AG09319 (cell line): ENCODE measurements around the gene BSG.
A peak's percentile ranks its signal among the peaks of the same experiment; 100 is the strongest.
"Not testable (repeated sequence)": the region's sequence is repeated elsewhere in the genome, so short reads cannot be mapped to it uniquely, and the experiment has no call there.

Experiments used
- DNase-seq: peaks from one replicate; pipeline ENCODE4 v3.0.0-alpha.2; 2010; ENCODE audit warnings: low read depth; ENCODE audit errors: extremely low read depth
- TF ChIP-seq, protein P1 (sequence below): IDR thresholded peaks from 2 replicates; pipeline ENCODE4 v1.5.1; 2011; ENCODE audit warnings: low read depth, mild to moderate bottlenecking, inconsistent platforms, low read length, moderate library complexity

BSG gene

GRCh38 chr19:623175-623916, 51.0 kb downstream of the BSG start:
- TF ChIP-seq, protein P1, sequence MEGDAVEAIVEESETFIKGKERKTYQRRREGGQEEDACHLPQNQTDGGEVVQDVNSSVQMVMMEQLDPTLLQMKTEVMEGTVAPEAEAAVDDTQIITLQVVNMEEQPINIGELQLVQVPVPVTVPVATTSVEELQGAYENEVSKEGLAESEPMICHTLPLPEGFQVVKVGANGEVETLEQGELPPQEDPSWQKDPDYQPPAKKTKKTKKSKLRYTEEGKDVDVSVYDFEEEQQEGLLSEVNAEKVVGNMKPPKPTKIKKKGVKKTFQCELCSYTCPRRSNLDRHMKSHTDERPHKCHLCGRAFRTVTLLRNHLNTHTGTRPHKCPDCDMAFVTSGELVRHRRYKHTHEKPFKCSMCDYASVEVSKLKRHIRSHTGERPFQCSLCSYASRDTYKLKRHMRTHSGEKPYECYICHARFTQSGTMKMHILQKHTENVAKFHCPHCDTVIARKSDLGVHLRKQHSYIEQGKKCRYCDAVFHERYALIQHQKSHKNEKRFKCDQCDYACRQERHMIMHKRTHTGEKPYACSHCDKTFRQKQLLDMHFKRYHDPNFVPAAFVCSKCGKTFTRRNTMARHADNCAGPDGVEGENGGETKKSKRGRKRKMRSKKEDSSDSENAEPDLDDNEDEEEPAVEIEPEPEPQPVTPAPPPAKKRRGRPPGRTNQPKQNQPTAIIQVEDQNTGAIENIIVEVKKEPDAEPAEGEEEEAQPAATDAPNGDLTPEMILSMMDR, result no peak
- DNase-seq, result no peak

DNA sequence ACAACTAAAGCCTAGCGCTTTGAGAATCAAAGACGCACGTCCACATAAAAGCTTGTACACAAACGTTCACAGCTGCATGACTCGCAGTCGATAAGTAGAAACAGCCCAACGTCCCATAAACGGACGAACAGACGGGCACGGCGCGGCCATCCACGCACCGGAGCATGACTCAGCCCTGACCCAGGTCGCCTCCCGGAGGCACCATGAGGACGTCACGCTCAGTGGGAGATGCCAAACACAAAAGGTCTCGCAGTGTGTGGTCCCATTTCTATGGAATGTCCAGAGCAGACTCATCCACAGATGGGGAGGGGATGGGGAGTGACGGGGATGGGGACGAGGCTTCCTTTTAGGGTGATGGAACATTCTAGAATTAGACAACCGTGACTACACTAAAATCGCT, 51.6 kb downstream of the BSG start:
- TF ChIP-seq, protein P1, result no peak
- DNase-seq, result no peak

GRCh38 chr19:624433-625109, 52.2 kb downstream of the BSG start:
- DNase-seq, result no peak
- TF ChIP-seq, protein P1, result no peak

GRCh38 chr19:625257-625656, 52.9 kb downstream of the BSG start:
- DNase-seq, result no peak
- TF ChIP-seq, protein P1, result no peak

DNA sequence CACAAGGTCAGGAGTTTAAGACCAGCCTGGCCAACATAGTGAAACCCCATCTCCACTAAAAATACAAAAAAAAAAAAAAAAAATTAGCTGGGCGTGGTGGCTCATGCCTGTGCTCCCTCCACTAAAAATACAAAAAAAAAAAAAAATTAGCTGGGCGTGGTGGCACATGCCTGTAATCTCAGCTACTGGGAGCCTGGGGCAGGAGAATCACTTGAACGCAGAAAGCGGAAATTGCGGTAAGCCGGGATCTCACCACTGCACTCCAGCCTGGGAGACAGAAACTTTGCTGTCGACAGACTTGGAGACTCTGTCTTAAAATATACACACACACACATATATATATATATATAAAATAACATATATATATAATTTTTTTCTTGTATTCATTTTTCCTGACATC, 54.2 kb downstream of the BSG start:
- DNase-seq, result not testable (repeated sequence)

DNA sequence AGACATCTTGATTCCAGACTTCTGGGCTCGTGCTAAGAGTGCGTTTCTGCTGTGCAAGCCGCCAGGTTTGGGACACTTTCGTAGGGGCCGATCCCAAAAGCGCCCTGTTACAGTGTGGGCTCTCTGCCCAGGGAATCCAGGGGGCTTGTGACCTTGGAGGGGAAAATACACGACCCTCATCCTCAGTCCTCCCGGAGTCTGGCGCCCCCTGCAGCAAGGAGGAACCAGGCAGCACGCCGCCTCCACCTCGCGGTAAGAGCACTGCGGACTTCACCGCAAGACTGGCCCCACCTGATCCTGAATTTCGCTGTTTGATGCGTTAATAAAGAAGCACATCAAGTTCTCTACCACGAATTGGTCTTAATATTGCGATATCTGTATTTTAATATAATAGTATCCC, 55.8 kb downstream of the BSG start:
- TF ChIP-seq, protein P1, result peak; percentile 13
- no peak for DNase-seq

DNA sequence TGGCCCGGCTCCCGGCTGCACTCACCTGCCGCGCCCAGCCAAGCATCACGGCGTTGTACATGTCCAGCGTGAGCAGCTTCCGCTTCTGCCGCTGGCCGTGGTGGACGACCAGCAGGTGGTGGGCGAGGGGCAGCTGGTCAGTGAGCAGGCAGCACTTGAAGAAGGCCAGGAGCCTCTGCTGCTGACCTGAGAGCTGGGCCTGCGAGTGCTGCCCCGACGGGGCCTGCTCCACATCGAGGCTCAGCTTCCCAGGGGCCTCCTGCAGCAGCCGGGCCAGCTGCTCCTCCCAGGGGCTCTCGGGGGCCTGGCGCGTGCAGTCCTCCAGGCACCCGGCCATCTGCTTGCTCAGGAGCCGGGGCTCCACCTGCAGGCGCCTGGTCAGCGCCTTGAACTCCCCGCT, 57.1 kb downstream of the BSG start:
- not testable (repeated sequence) for DNase-seq

- DNase-seq, result no peak
- TF ChIP-seq, protein P1, result no peak
Observed at GRCh38 chr19:629961-630714, 57.7 kb downstream of the BSG start.
